CD14-positive monocyte (primary cell): ENCODE data around the gene ACO2. TPM values are rescaled to one million over a fixed set of nuclear protein-coding genes. Genes with fewer than 3 reads are reported as not detected.

Source experiments
- DNase-seq, 3 donors: peaks; one replicate each; pipeline ENCODE4 v3.0.0-alpha.2; 2011 to 2022
- H2AFZ ChIP-seq: 2 replicates; pipeline ENCODE4 v1.6.0; 2012; ENCODE audit warnings: mild to moderate bottlenecking, low read depth, low read length, inconsistent platforms; ENCODE audit not compliant: insufficient read depth, poor library complexity, severe bottlenecking
- H3K27ac ChIP-seq, 2 donors: 1 replicate in 1 of 2; 2 replicates in 1 of 2; pipeline ENCODE4 v1.5.1; 2012 to 2013; ENCODE audit warnings: low read length in 2 of 2, control low read depth in 1 of 2, inconsistent platforms in 1 of 2, low read depth in 1 of 2, mild to moderate bottlenecking in 1 of 2
- H3K27me3 ChIP-seq, 2 donors: one replicate each; pipeline versions ENCODE4 v1.6.0 to v1.6.1; 2011 to 2013; ENCODE audit warnings: low read length in 2 of 2; ENCODE audit not compliant: control insufficient read depth in 2 of 2, insufficient read depth in 2 of 2
- H3K36me3 ChIP-seq, 2 donors: replicated peaks in 1 of 2; 1 replicate in 1 of 2; 2 replicates in 1 of 2; pipeline versions ENCODE4 v1.5.1 to v1.6.1; 2012 to 2013; ENCODE audit warnings: low read length in 2 of 2, control low read depth in 1 of 2, inconsistent platforms in 1 of 2, mild to moderate bottlenecking in 1 of 2; ENCODE audit not compliant: insufficient read depth in 2 of 2, control insufficient read depth in 1 of 2
- H3K4me1 ChIP-seq, 2 donors: 1 replicate in 1 of 2; 2 replicates in 1 of 2; pipeline versions ENCODE4 v1.5.1 to v1.6.1; 2012 to 2013; ENCODE audit warnings: low read length in 2 of 2, control low read depth in 1 of 2, inconsistent platforms in 1 of 2, mild to moderate bottlenecking in 1 of 2, moderate library complexity in 1 of 2; ENCODE audit not compliant: insufficient read depth in 2 of 2, control insufficient read depth in 1 of 2
- H3K4me2 ChIP-seq: replicated peaks from 2 replicates; pipeline ENCODE3; 2012; ENCODE audit warnings: low read length, moderate library complexity, mild to moderate bottlenecking; ENCODE audit not compliant: poor library complexity, severe bottlenecking; ENCODE audit errors: extremely low read depth
- H3K4me3 ChIP-seq, 3 experiments: fragments of 200-600 bp in 1 of 3; sonication (generic) in 1 of 3; replicated peaks in 1 of 3; 1 replicate in 2 of 3; 2 replicates in 1 of 3; pipeline ENCODE4 v1.5.1; 2011 to 2013; ENCODE audit warnings: low read length in 3 of 3, mild to moderate bottlenecking in 3 of 3, control low read depth in 2 of 3, low read depth in 2 of 3, inconsistent platforms in 1 of 3, moderate library complexity in 1 of 3
- H3K79me2 ChIP-seq: 2 replicates; pipeline ENCODE4 v1.6.0; 2012; ENCODE audit warnings: mild to moderate bottlenecking, control low read depth, inconsistent platforms, low read length, moderate library complexity; ENCODE audit not compliant: insufficient read depth
- H3K9ac ChIP-seq: 2 replicates; pipeline ENCODE4 v1.6.0; 2017; ENCODE audit warnings: low read length, mild to moderate bottlenecking; ENCODE audit not compliant: insufficient read depth, poor library complexity, severe bottlenecking
- H3K9me3 ChIP-seq, 2 donors: replicated peaks in 1 of 2; 1 replicate in 1 of 2; 2 replicates in 1 of 2; pipeline versions ENCODE4 v1.5.1 to v1.6.1; 2012 to 2013; ENCODE audit warnings: low read length in 2 of 2, control low read depth in 1 of 2; ENCODE audit not compliant: control insufficient read depth in 1 of 2, insufficient read depth in 1 of 2
- H4K20me1 ChIP-seq: 2 replicates; pipeline ENCODE4 v1.6.0; 2012; ENCODE audit warnings: mild to moderate bottlenecking, low read length, control low read depth, moderate library complexity; ENCODE audit not compliant: insufficient read depth
- H3K27ac Mint-ChIP-seq, 7 donors: one replicate each; pipeline ENCODE4 v1.8.0; 2020; ENCODE audit warnings: mild to moderate bottlenecking in 7 of 7, mixed read lengths in 7 of 7, moderate library complexity in 6 of 7, inconsistent platforms in 2 of 7
- H3K27me3 Mint-ChIP-seq, 3 donors: one replicate each; pipeline ENCODE4 v1.8.0; 2021 to 2022; ENCODE audit warnings: low read depth in 3 of 3, mild to moderate bottlenecking in 3 of 3, mixed read lengths in 3 of 3, moderate library complexity in 3 of 3, inconsistent platforms in 1 of 3
- H3K36me3 Mint-ChIP-seq, 2 donors: one replicate each; pipeline ENCODE4 v1.8.0; 2020; ENCODE audit warnings: mixed read lengths in 2 of 2, inconsistent platforms in 1 of 2, mild to moderate bottlenecking in 1 of 2
- H3K4me1 Mint-ChIP-seq: one replicate; pipeline ENCODE4 v1.8.0; 2020; ENCODE audit warnings: mild to moderate bottlenecking, mixed read lengths
- H3K4me3 Mint-ChIP-seq, 2 donors: one replicate each; pipeline ENCODE4 v1.8.0; 2020; ENCODE audit warnings: mild to moderate bottlenecking in 2 of 2, mixed read lengths in 2 of 2, moderate library complexity in 1 of 2
- H3K9me3 Mint-ChIP-seq, 7 donors: one replicate each; pipeline ENCODE4 v1.8.0; 2020 to 2022; ENCODE audit warnings: mixed read lengths in 7 of 7, mild to moderate bottlenecking in 6 of 7, moderate library complexity in 6 of 7, inconsistent platforms in 2 of 7
- WGBS: methylation state at CpG from one replicate; pipeline ENCODE4 v1.1.5; 2013; ENCODE audit warnings: missing lambda C conversion rate; ENCODE audit not compliant: insufficient coverage; 5-methylcytosine and 5-hydroxymethylcytosine counted together
- intact Hi-C, 2 donors: fragments of 100-400 bp; cut with micrococcal nuclease; formaldehyde crosslinking; loops; one replicate each; pipeline versions ENCODE4 v1.15.0 to v1.15.1; 2023
- polyA plus RNA-seq, 3 donors: library from polyadenylated mRNA; depleted of rRNA in 1 of 3; unstranded in 2 of 3; stranded (reverse) in 1 of 3; fragments of 300-500 nt in 2 of 3; fragments of >200 nt in 1 of 3; fragmentation: Illumina TruSeq in 2 of 3; gene quantifications; 1 replicate in 2 of 3; 2 replicates in 1 of 3; pipeline ENCODE4 v1.2.3, GENCODE V29; 2012 to 2021
- TF ChIP-seq, protein P1 (sequence below): fragments of 200-600 bp; IDR thresholded peaks from one replicate; pipeline ENCODE4 v1.8.0; 2022; ENCODE audit warnings: antibody characterized with exemption, mild to moderate bottlenecking

Gene ACO2
- polyA plus RNA-seq, 3 donors, result 56.8 to 75.8 (median 64.2) TPM

DNA sequence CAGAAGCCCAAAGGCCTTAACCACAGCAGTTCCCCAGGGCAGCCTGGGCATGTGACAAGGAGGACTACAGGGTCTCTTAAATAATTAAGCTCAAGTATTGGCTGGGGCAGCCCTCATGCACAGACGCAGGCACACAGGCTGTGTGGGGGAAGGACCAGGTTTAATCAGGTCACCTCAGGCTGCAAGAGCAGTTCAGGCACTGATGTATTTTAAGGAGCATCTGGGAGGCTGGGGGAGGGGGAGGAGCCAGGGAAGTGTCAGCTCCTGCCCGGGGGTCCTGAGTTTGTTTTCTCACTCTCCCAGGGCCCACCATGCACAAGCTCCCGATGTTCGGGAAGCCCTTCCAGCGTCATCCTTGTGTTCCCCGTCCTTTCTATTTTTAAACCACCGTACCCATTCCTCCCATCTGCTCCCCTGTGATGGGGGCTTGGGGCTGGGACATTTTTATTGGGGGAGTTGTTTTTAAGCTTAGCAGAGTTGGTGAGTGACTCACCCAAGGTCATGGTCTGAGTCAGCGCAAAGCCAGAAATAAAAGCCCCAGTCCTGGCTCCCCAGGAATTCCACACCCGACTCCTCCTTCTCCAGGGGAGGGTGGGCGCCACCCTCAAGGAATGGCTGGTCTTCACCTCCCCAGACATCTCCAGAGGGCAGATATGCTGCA is 94.3 kb downstream of the ACO2 start:
- intact Hi-C loops, result no loop called here
- Histone ChIP-seq H3K27me3 (peaks cover 0 to 24% of the 10 kb centered on the region in 2 donors), H4K20me1 (no peaks in the 10 kb centered on the region), H3K9me3 (no peaks in the 10 kb centered on the region), H3K9ac (no peak overlapping the region), H3K79me2 (no peaks in the 10 kb centered on the region), H3K4me2 (no peak overlapping the region), H3K36me3 (no peaks in the 10 kb centered on the region), H2AFZ (no peak overlapping the region), H3K4me1 (no peaks in the 10 kb centered on the region), H3K27ac (no peak overlapping the region), H3K4me3 (no peak overlapping the region)
- Mint-ChIP-seq H3K36me3 (no peaks in the 10 kb centered on the region), H3K27me3 (peaks cover 27 to 54% (median 54%) of the 10 kb centered on the region in 3 donors), H3K4me1 (no peaks in the 10 kb centered on the region), H3K27ac (no peak overlapping the region), H3K4me3 (no peak overlapping the region), H3K9me3 (no peaks in the 10 kb centered on the region)
- TF ChIP-seq, protein P1, sequence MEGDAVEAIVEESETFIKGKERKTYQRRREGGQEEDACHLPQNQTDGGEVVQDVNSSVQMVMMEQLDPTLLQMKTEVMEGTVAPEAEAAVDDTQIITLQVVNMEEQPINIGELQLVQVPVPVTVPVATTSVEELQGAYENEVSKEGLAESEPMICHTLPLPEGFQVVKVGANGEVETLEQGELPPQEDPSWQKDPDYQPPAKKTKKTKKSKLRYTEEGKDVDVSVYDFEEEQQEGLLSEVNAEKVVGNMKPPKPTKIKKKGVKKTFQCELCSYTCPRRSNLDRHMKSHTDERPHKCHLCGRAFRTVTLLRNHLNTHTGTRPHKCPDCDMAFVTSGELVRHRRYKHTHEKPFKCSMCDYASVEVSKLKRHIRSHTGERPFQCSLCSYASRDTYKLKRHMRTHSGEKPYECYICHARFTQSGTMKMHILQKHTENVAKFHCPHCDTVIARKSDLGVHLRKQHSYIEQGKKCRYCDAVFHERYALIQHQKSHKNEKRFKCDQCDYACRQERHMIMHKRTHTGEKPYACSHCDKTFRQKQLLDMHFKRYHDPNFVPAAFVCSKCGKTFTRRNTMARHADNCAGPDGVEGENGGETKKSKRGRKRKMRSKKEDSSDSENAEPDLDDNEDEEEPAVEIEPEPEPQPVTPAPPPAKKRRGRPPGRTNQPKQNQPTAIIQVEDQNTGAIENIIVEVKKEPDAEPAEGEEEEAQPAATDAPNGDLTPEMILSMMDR, result no peak
- no peak for DNase-seq
- WGBS, result 83% methylated on average over 1 of the region's 10 CpGs

DNA sequence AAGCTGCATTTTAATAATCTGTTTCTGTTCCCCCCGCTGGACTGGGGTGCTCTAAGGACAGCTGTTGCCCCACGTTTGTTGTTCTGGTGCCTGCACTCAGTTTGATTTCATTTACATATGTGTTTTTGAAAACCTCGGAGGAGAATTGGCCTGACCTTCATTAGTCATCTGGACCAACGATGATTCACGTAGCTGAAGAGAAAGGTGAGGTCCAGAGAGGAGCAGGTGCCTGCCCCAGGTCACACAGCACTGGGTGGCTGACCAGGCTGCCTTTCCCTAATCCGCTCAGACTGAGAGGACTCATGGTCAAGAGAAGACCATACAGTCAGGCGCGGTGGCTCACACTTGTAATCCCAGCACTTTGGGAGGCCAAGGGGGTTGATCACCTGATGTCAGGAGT is 95.6 kb downstream of the ACO2 start:
- Histone ChIP-seq H3K4me1 (no peaks in the 10 kb centered on the region), H3K27ac (no peak overlapping the region), H3K27me3 (peaks cover 0 to 20% of the 10 kb centered on the region in 2 donors), H3K9ac (no peak overlapping the region), H3K79me2 (no peaks in the 10 kb centered on the region), H2AFZ (no peak overlapping the region), H3K36me3 (no peaks in the 10 kb centered on the region), H4K20me1 (no peaks in the 10 kb centered on the region), H3K4me3 (no peak overlapping the region), H3K4me2 (no peak overlapping the region), H3K9me3 (no peaks in the 10 kb centered on the region)
- 95% methylated on average over 8 of the region's 8 CpGs for WGBS
- intact Hi-C loops, result no loop called here
- no peak for DNase-seq
- Mint-ChIP-seq H3K4me3 (no peak overlapping the region), H3K9me3 (no peaks in the 10 kb centered on the region), H3K27ac (no peak overlapping the region), H3K36me3 (no peaks in the 10 kb centered on the region), H3K27me3 (peaks cover 20 to 45% (median 44%) of the 10 kb centered on the region in 3 donors), H3K4me1 (no peaks in the 10 kb centered on the region)
- TF ChIP-seq, protein P1, result no peak
